CD4-positive, alpha-beta T cell (primary cell): Measurements from ENCODE around the gene HAPSTR1. TPM values are rescaled to one million over a fixed set of nuclear protein-coding genes. Genes with fewer than 3 reads are reported as not detected.

ENCODE experiments used
- ATAC-seq: fragments of 200-7000 bp; cut with Tn5 transposase; one replicate; pipeline ENCODE4 v1.10.0; 2022; ENCODE audit warnings: mild to moderate bottlenecking; ENCODE audit not compliant: poor library complexity
- CTCF ChIA-PET: fragments of 350-600 bp; sonication (Branson Sonifier 250); formaldehyde crosslinking; loops from one replicate; lab custom pipeline; 2021; ENCODE audit warnings: antibody characterized with exemption, inconsistent platforms; lab: Charles Lee
- POLR2A ChIA-PET: fragments of 350-600 bp; sonication (Branson Sonifier 250); formaldehyde crosslinking; loops from one replicate; lab custom pipeline; 2021; ENCODE audit warnings: antibody characterized with exemption, inconsistent platforms; lab: Charles Lee
- DNase-seq, 14 experiments: peaks; one replicate each; pipeline ENCODE4 v3.0.0-alpha.2; 2013 to 2020; ENCODE audit warnings: mixed read lengths in 2 of 14
- H3K27ac ChIP-seq, 2 donors: one replicate each; pipeline versions ENCODE4 v1.5.1 to v1.7.0; 2013; ENCODE audit warnings: low read length in 2 of 2, low read depth in 1 of 2, mild to moderate bottlenecking in 1 of 2
- H3K27me3 ChIP-seq, 2 experiments: 1 replicate in 1 of 2; 2 replicates in 1 of 2; pipeline versions ENCODE4 v1.6.1 to v1.7.0; 2013; ENCODE audit warnings: low read length in 2 of 2, control low read depth in 1 of 2, mild to moderate bottlenecking in 1 of 2, moderate library complexity in 1 of 2; ENCODE audit not compliant: insufficient read depth in 2 of 2, control insufficient read depth in 1 of 2
- H3K36me3 ChIP-seq: one replicate; pipeline ENCODE4 v1.6.1; 2013; ENCODE audit warnings: low read length, control low read depth; ENCODE audit not compliant: insufficient read depth
- H3K4me1 ChIP-seq: one replicate; pipeline ENCODE4 v1.6.1; 2013; ENCODE audit warnings: low read length, control low read depth; ENCODE audit not compliant: insufficient read depth
- H3K4me3 ChIP-seq: one replicate; pipeline ENCODE4 v1.5.1; 2013; ENCODE audit warnings: mild to moderate bottlenecking, low read length, moderate library complexity
- H3K9me3 ChIP-seq, 2 experiments: 1 replicate in 1 of 2; 2 replicates in 1 of 2; pipeline versions ENCODE4 v1.6.1 to v1.7.0; 2013; ENCODE audit warnings: low read length in 2 of 2, mild to moderate bottlenecking in 2 of 2, control low read depth in 1 of 2, moderate library complexity in 1 of 2; ENCODE audit not compliant: control insufficient read depth in 1 of 2, insufficient read depth in 1 of 2
- H3K27ac Mint-ChIP-seq: one replicate; pipeline ENCODE4 v1.8.0; 2020; ENCODE audit warnings: mixed read lengths
- H3K27me3 Mint-ChIP-seq: one replicate; pipeline ENCODE4 v1.8.0; 2021; ENCODE audit warnings: mixed read lengths
- H3K36me3 Mint-ChIP-seq: one replicate; pipeline ENCODE4 v1.8.0; 2021; ENCODE audit warnings: low read depth, mixed read lengths
- H3K4me1 Mint-ChIP-seq: one replicate; pipeline ENCODE4 v1.8.0; 2021; ENCODE audit warnings: low read depth, mixed read lengths
- H3K4me3 Mint-ChIP-seq: one replicate; pipeline ENCODE4 v1.8.0; 2020; ENCODE audit warnings: mild to moderate bottlenecking, mixed read lengths
- H3K9me3 Mint-ChIP-seq: one replicate; pipeline ENCODE4 v1.8.0; 2020; ENCODE audit warnings: mixed read lengths
- intact Hi-C, 2 experiments: fragments of 100-400 bp; cut with DNase I in 1 of 2; cut with micrococcal nuclease in 1 of 2; formaldehyde crosslinking; loops; one replicate each; pipeline versions ENCODE4 v1.15.1 to v1.9.0; 2023 to 2025; cut with DNase I, micrococcal nuclease
- total RNA-seq, 174 experiments: library from RNA in 2 of 174; stranded (reverse) in 2 of 174; gene quantifications; one replicate each; pipeline ENCODE4 v1.2.3 and lab custom pipeline; 2021 to 2026
- TF ChIP-seq, protein P1 (sequence below): fragments of 200-600 bp; IDR thresholded peaks from one replicate; pipeline ENCODE4 v1.8.0; 2022; ENCODE audit warnings: antibody characterized with exemption, mild to moderate bottlenecking

Gene HAPSTR1
- total RNA-seq, 2 experiments from 2014 or later, result 152 to 153 TPM

DNA sequence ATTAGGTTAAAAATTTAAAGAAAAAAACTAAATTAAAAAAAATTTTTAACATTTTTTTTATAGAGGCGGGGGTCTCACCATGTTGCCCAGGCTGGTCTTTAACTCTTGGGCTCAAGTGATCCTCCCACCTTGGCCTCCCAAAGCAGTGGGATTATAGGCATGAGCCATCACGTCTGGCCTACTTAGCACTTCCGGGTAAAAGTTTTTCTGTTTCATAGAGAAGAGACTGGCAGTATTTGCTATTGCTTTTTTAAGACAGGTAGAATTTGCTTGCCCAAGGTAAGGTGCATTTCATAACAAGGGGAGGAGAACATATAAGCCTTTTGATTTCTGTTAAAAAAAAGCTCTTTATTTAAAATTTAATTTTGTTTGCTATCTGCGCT lies 12.0 kb upstream of the HAPSTR1 start:
- Mint-ChIP-seq H3K4me3 (no peak overlapping the region), H3K36me3 (no peaks in the 10 kb centered on the region), H3K27ac (no peak overlapping the region), H3K4me1 (peaks cover 12% of the 10 kb centered on the region), H3K27me3 (no peaks in the 10 kb centered on the region), H3K9me3 (peaks cover 6% of the 10 kb centered on the region)
- ATAC-seq (no peak), DNase-seq (no peak)
- no peak overlapping the region for H3K27ac ChIP-seq
- peaks cover 7% of the 10 kb centered on the region for H3K4me1 ChIP-seq
- ChIA-PET CTCF (interaction anchor here (2.2 kb wide), 1 partner anchor 143 kb away, joined by 4 read pairs; no protein-coding TSS in a partner anchor), POLR2A (interaction anchor here (4.2 kb wide), 1 partner anchor 12 kb away, joined by 42 read pairs; the partner anchor contains the start of gene HAPSTR1)
- intact Hi-C loops, result no loop called here
- no peak overlapping the region for H3K4me3 ChIP-seq
- no peaks in the 10 kb centered on the region for H3K36me3 ChIP-seq
- no peaks in the 10 kb centered on the region for H3K27me3 ChIP-seq
- TF ChIP-seq, protein P1, sequence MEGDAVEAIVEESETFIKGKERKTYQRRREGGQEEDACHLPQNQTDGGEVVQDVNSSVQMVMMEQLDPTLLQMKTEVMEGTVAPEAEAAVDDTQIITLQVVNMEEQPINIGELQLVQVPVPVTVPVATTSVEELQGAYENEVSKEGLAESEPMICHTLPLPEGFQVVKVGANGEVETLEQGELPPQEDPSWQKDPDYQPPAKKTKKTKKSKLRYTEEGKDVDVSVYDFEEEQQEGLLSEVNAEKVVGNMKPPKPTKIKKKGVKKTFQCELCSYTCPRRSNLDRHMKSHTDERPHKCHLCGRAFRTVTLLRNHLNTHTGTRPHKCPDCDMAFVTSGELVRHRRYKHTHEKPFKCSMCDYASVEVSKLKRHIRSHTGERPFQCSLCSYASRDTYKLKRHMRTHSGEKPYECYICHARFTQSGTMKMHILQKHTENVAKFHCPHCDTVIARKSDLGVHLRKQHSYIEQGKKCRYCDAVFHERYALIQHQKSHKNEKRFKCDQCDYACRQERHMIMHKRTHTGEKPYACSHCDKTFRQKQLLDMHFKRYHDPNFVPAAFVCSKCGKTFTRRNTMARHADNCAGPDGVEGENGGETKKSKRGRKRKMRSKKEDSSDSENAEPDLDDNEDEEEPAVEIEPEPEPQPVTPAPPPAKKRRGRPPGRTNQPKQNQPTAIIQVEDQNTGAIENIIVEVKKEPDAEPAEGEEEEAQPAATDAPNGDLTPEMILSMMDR, result no peak
- peaks cover 0 to 13% of the 10 kb centered on the region in 2 experiments for H3K9me3 ChIP-seq

DNA sequence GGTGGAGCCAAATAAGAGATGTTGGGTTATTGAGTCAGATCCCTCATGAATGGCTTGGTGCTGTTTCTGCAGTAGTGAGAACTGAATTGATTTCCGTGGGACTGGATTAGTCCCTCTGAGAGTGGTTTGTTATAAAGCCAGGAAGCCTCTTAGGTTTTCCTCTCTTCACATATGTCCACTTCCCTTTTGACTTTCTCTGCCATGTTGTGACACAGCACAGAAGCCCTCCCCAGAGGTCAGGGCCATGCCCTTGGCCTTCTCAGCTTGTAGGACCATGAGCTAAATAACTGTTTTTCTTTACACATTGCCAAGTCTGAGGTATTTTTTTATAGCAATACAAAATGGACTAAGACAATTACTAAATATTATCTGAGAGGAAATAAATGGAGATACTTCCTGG lies 10.3 kb upstream of the HAPSTR1 start:
- ATAC-seq (no peak), DNase-seq (peak in 1 of 14 experiments; percentile 11)
- no peak overlapping the region for H3K4me3 ChIP-seq
- H3K27ac ChIP-seq, result no peak overlapping the region
- no peaks in the 10 kb centered on the region for H3K27me3 ChIP-seq
- H3K36me3 ChIP-seq, result no peaks in the 10 kb centered on the region
- Mint-ChIP-seq H3K4me3 (no peak overlapping the region), H3K9me3 (peaks cover 6% of the 10 kb centered on the region), H3K27ac (no peak overlapping the region), H3K27me3 (no peaks in the 10 kb centered on the region), H3K4me1 (peaks cover 12% of the 10 kb centered on the region), H3K36me3 (no peaks in the 10 kb centered on the region)
- intact Hi-C loops, result no loop called here
- peaks cover 0 to 13% of the 10 kb centered on the region in 2 experiments for H3K9me3 ChIP-seq
- POLR2A ChIA-PET, result interaction anchor here (1.6 kb wide), 1 partner anchor 10 kb away, joined by 4 read pairs; the partner anchor contains the start of gene HAPSTR1
- TF ChIP-seq, protein P1, result no peak
- CTCF ChIA-PET, result no interaction called here
- peaks cover 7% of the 10 kb centered on the region for H3K4me1 ChIP-seq

DNA sequence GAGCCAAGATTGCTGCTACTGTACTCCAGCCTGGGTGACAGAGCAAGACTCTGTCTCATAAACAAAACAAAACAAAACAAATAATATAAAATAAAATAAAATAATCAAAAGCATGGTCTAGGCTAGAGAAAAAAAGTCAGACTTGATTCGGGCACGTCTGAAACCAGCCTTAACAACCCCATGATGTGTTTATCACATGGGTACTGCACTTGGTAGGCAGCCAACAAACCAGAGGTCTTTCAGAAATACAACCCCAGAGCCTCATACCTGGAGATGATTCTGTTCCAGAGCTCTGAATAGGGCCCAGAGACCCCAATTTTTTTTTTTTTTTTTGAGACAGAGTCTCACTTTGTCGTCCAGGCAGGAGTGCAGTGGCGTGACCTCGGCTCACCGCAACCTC lies 9.6 kb upstream of the HAPSTR1 start:
- Mint-ChIP-seq H3K36me3 (no peaks in the 10 kb centered on the region), H3K9me3 (peaks cover 6% of the 10 kb centered on the region), H3K27ac (no peak overlapping the region), H3K4me3 (no peak overlapping the region), H3K4me1 (peaks cover 12% of the 10 kb centered on the region), H3K27me3 (no peaks in the 10 kb centered on the region)
- Histone ChIP-seq H3K36me3 (no peaks in the 10 kb centered on the region), H3K9me3 (peaks cover 0 to 13% of the 10 kb centered on the region in 2 experiments), H3K27me3 (no peaks in the 10 kb centered on the region), H3K4me3 (no peak overlapping the region), H3K4me1 (peaks cover 7% of the 10 kb centered on the region), H3K27ac (no peak overlapping the region)
- TF ChIP-seq, protein P1, result no peak
- no peak for DNase-seq
- ChIA-PET CTCF (no interaction called here), POLR2A (interaction anchor here (1.6 kb wide), 1 partner anchor 9 kb away, joined by 4 read pairs; the partner anchor contains the start of gene HAPSTR1)
- no peak for ATAC-seq
- intact Hi-C loops, result no loop called here
